ENCODE measurements around the gene NR4A2. TPM values are rescaled to one million over a fixed set of nuclear protein-coding genes. Genes with fewer than 3 reads are reported as not detected.

The NR4A2 gene
- total RNA-seq, 2 experiments from 2014 or later = 0.59 TPM; not detected in 1

- H3K4me3 ChIP-seq (ENCODE audit: low read depth, low read length, poor library complexity, severe bottlenecking) = no peak overlapping the region
- POLR2A ChIA-PET = interaction anchor here (0.5 kb wide), 1 partner anchor 134 kb away, joined by 4 read pairs; no protein-coding TSS in a partner anchor
- no TSS peak for BruUV-seq (replicated peaks)
- intact Hi-C loops (cut with micrococcal nuclease; ENCODE audit: unreplicated experiment) = no loop called here
- no peaks in the 10 kb centered on the region for H3K79me2 ChIP-seq (ENCODE audit: insufficient read depth, low read depth, low read length)
- H4K20me1 ChIP-seq (ENCODE audit: insufficient read depth, low read length) = no peaks in the 10 kb centered on the region
- CTCF ChIA-PET (ENCODE audit: unreplicated experiment) = no interaction called here
- DNase-seq (ENCODE audit: low spot score) = no peak
- no peaks in the 10 kb centered on the region for H3K9me3 ChIP-seq (ENCODE audit: low read length)
- H3K9me2 ChIP-seq (ENCODE audit: insufficient read depth, low read length) = no peaks in the 10 kb centered on the region
- TF ChIP-seq, protein P1, sequence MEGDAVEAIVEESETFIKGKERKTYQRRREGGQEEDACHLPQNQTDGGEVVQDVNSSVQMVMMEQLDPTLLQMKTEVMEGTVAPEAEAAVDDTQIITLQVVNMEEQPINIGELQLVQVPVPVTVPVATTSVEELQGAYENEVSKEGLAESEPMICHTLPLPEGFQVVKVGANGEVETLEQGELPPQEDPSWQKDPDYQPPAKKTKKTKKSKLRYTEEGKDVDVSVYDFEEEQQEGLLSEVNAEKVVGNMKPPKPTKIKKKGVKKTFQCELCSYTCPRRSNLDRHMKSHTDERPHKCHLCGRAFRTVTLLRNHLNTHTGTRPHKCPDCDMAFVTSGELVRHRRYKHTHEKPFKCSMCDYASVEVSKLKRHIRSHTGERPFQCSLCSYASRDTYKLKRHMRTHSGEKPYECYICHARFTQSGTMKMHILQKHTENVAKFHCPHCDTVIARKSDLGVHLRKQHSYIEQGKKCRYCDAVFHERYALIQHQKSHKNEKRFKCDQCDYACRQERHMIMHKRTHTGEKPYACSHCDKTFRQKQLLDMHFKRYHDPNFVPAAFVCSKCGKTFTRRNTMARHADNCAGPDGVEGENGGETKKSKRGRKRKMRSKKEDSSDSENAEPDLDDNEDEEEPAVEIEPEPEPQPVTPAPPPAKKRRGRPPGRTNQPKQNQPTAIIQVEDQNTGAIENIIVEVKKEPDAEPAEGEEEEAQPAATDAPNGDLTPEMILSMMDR (conservative IDR thresholded peaks at IDR 0.05; ENCODE audit: low read length) = no peak
- TF ChIP-seq EZH2phosphoT487 (IDR thresholded peaks at IDR 0.05; ENCODE audit: borderline replicate concordance, low read depth, low read length) = no peak
- H3K4me2 ChIP-seq (ENCODE audit: low read length) = no peak overlapping the region
- no peaks in the 10 kb centered on the region for H3K4me1 ChIP-seq (ENCODE audit: insufficient read depth, low read length, poor library complexity, severe bottlenecking)
- no peak overlapping the region for H3K27ac ChIP-seq (ENCODE audit: low read depth, low read length, poor library complexity, severe bottlenecking)
- H3K36me3 ChIP-seq (ENCODE audit: insufficient read depth, low read length) = no peaks in the 10 kb centered on the region
- H2AFZ ChIP-seq (ENCODE audit: low read length) = no peak overlapping the region
Measured at GRCh38 chr2:156363141-156363540, 30.6 kb upstream of the NR4A2 start.

DNA sequence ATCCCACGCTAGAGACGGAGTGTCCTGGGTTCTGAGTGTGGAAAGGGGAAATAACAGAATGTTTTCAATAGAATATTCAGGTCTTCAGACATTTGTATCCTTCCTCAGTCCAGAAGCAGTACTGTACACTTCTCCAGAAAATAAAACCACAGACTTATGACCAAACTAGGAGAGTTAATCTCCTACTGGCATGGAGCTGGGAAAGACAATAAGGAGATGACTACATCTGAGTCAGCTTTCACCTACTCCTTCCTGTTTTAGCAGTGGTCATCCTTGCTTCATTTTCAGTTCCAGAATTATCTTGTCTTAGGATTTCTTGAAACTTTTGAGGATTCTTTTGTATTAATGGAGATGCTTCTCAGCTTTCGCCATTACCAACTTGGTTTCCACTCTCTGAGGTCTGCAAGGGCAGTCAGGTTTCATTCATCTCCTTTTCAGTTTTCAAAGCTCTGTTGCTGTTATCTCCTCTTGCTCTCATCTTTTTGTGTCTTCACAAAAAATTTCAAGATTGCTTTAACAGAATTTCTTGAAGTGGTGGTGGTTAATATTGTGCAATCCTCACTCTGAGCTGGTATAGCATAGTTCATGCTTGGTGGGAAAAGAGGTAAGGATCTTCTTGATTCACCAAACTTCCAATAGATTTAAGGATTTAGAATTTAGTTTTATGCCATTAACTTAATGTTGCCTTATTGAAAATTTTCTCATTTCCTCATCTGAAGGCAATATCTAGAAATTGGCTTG lies 23.7 kb upstream of the NR4A2 start:
- Histone ChIP-seq H3K4me3 (ENCODE audit: low read depth, low read length, poor library complexity, severe bottlenecking) (no peak overlapping the region), H3K36me3 (ENCODE audit: insufficient read depth, low read length) (no peaks in the 10 kb centered on the region), H2AFZ (ENCODE audit: low read length) (no peak overlapping the region), H3K4me2 (ENCODE audit: low read length) (no peak overlapping the region), H3K4me1 (ENCODE audit: insufficient read depth, low read length, poor library complexity, severe bottlenecking) (no peaks in the 10 kb centered on the region), H3K27ac (ENCODE audit: low read depth, low read length, poor library complexity, severe bottlenecking) (no peak overlapping the region), H3K79me2 (ENCODE audit: insufficient read depth, low read depth, low read length) (no peaks in the 10 kb centered on the region), H3K9me2 (ENCODE audit: insufficient read depth, low read length) (no peaks in the 10 kb centered on the region), H3K9me3 (ENCODE audit: low read length) (no peaks in the 10 kb centered on the region), H4K20me1 (ENCODE audit: insufficient read depth, low read length) (no peaks in the 10 kb centered on the region)
- ChIA-PET POLR2A (interaction anchor here (0.5 kb wide), 1 partner anchor 76 kb away, joined by 8 read pairs; no protein-coding TSS in a partner anchor), CTCF (ENCODE audit: unreplicated experiment) (no interaction called here)
- intact Hi-C loops (cut with micrococcal nuclease; ENCODE audit: unreplicated experiment) = no loop called here
- DNase-seq (ENCODE audit: low spot score) = no peak
- no TSS peak for BruUV-seq (replicated peaks)
- TF ChIP-seq, protein P1 (conservative IDR thresholded peaks at IDR 0.05; ENCODE audit: low read length) = no peak
- no peak for TF ChIP-seq EZH2phosphoT487 (IDR thresholded peaks at IDR 0.05; ENCODE audit: borderline replicate concordance, low read depth, low read length)

DNA sequence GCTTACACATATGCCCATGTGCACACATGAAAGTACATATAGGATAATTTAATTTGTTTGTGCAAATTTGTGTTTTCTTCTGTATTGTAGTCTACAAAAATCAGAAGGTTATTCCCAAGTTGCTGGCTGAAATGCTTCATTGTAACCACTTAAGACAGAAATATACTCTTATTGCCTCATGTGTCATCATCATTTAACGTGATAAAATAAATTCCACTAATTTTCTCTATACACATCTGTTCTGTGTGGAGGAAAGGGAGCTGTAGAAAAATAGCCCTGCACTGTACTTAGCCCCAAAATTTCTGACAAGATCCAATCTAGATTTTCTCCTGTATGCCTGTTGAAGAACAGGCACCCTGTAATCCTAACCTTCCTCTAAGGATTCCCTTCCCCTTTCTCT lies 20.4 kb upstream of the NR4A2 start:
- CTCF ChIA-PET (ENCODE audit: unreplicated experiment) = no interaction called here
- no peak overlapping the region for H3K27ac ChIP-seq (ENCODE audit: low read depth, low read length, poor library complexity, severe bottlenecking)
- no peak overlapping the region for H3K4me3 ChIP-seq (ENCODE audit: low read depth, low read length, poor library complexity, severe bottlenecking)
- TF ChIP-seq EZH2phosphoT487 (IDR thresholded peaks at IDR 0.05; ENCODE audit: borderline replicate concordance, low read depth, low read length) = no peak
- TF ChIP-seq, protein P1 (conservative IDR thresholded peaks at IDR 0.05; ENCODE audit: low read length) = no peak
- no peaks in the 10 kb centered on the region for H3K36me3 ChIP-seq (ENCODE audit: insufficient read depth, low read length)
- no peak overlapping the region for H2AFZ ChIP-seq (ENCODE audit: low read length)
- no peak overlapping the region for H3K4me2 ChIP-seq (ENCODE audit: low read length)
- H3K4me1 ChIP-seq (ENCODE audit: insufficient read depth, low read length, poor library complexity, severe bottlenecking) = no peaks in the 10 kb centered on the region
- no peaks in the 10 kb centered on the region for H3K79me2 ChIP-seq (ENCODE audit: insufficient read depth, low read depth, low read length)
- DNase-seq (ENCODE audit: low spot score) = no peak
- no peaks in the 10 kb centered on the region for H3K9me3 ChIP-seq (ENCODE audit: low read length)
- H4K20me1 ChIP-seq (ENCODE audit: insufficient read depth, low read length) = no peaks in the 10 kb centered on the region
- H3K9me2 ChIP-seq (ENCODE audit: insufficient read depth, low read length) = no peaks in the 10 kb centered on the region
- no TSS peak for BruUV-seq (replicated peaks)
- POLR2A ChIA-PET = no interaction called here
- intact Hi-C loops (cut with micrococcal nuclease; ENCODE audit: unreplicated experiment) = no loop called here
